Tibial nerve (tissue), 4 donors: ENCODE data around the gene HEG1. TPM values are rescaled to one million over a fixed set of nuclear protein-coding genes. Genes with fewer than 3 reads are reported as not detected.
A peak's percentile ranks its signal among the peaks of the same experiment; 100 is the strongest.

Experiments
- DNase-seq, 2 donors: peaks; one replicate each; pipeline ENCODE4 v3.0.0-alpha.2; 2019; ENCODE audit warnings: low spot score in 2 of 2
- H3K27ac ChIP-seq, 4 donors: fragments of 200-600 bp; sonication (generic) in 3 of 4; one replicate each; pipeline ENCODE4 v1.5.1; 2017 to 2019; ENCODE audit warnings: mild to moderate bottlenecking in 1 of 4
- H3K27me3 ChIP-seq, 2 donors: fragments of 200-600 bp; sonication (generic) in 1 of 2; one replicate each; pipeline versions ENCODE4 v1.5.1 to v1.6.0; 2017 to 2019
- H3K36me3 ChIP-seq, 3 donors: fragments of 200-600 bp; sonication (generic); one replicate each; pipeline ENCODE4 v1.5.1; 2018 to 2019
- H3K4me1 ChIP-seq, 4 donors: fragments of 200-600 bp; sonication (generic) in 3 of 4; one replicate each; pipeline ENCODE4 v1.5.1; 2017 to 2019
- H3K4me3 ChIP-seq, 4 donors: fragments of 200-600 bp; sonication (generic) in 3 of 4; one replicate each; pipeline ENCODE4 v1.5.1; 2017 to 2019; ENCODE audit warnings: mild to moderate bottlenecking in 1 of 4, moderate library complexity in 1 of 4
- H3K9me3 ChIP-seq, 4 donors: fragments of 200-600 bp; sonication (generic) in 3 of 4; one replicate each; pipeline ENCODE4 v1.5.1; 2017 to 2019
- CTCF ChIP-seq, 5 experiments: fragments of 200-600 bp in 3 of 5; fragments of 450-650 bp in 2 of 5; sonication (generic) in 3 of 5; IDR thresholded peaks; one replicate each; pipeline ENCODE4 v1.5.1; 2016 to 2019; ENCODE audit warnings: antibody characterized with exemption in 5 of 5, mild to moderate bottlenecking in 3 of 5, moderate library complexity in 2 of 5
- EP300 ChIP-seq, 2 donors: sonication (generic); formaldehyde crosslinking; IDR thresholded peaks; one replicate each; pipeline ENCODE4 v1.6.1; 2017; ENCODE audit warnings: antibody characterized with exemption in 2 of 2, mild to moderate bottlenecking in 1 of 2
- POLR2A ChIP-seq, 2 donors: fragments of 450-650 bp; IDR thresholded peaks; one replicate each; pipeline ENCODE4 v1.6.1; 2017; ENCODE audit warnings: antibody characterized with exemption in 2 of 2, mild to moderate bottlenecking in 2 of 2, moderate library complexity in 2 of 2
- WGBS, 2 donors: methylation state at CpG; one replicate each; pipeline ENCODE4 v1.1.5; 2018; 5-methylcytosine and 5-hydroxymethylcytosine counted together
- total RNA-seq, 4 donors: library from RNA; depleted of rRNA; stranded (reverse); fragments of >200 nt; gene quantifications; one replicate each; pipeline ENCODE4 v1.1.0, GENCODE V29; 2016

The HEG1 gene
- total RNA-seq, 4 donors from 2014 or later: 26.8 to 59.1 (median 42.5) TPM

- Histone ChIP-seq H3K4me1 (peaks cover 0 to 19% (median 4%) of the 10 kb centered on the region in 4 donors), H3K36me3 (peaks cover 0 to 51% (median 9%) of the 10 kb centered on the region in 3 donors), H3K4me3 (no peak overlapping the region), H3K27ac (no peak overlapping the region), H3K9me3 (no peaks in the 10 kb centered on the region), H3K27me3 (no peaks in the 10 kb centered on the region)
- no peak for TF ChIP-seq POLR2A (IDR thresholded peaks at IDR 0.05)
- no peak for TF ChIP-seq EP300 (IDR thresholded peaks at IDR 0.05)
- no peak for TF ChIP-seq CTCF (IDR thresholded peaks at IDR 0.05)
- DNase-seq: no peak
- 42 to 44% methylated on average over 2 of the region's 2 CpGs for WGBS, 2 donors
Observed at GRCh38 chr3:125025642-125026041, 30.2 kb downstream of the HEG1 start.

- WGBS, 2 donors: 67 to 89% methylated on average over 5 of the region's 5 CpGs
- peak in 1 of 2 donors; percentile 16 for DNase-seq
- Histone ChIP-seq H3K9me3 (no peaks in the 10 kb centered on the region), H3K36me3 (peaks cover 0 to 60% (median 9%) of the 10 kb centered on the region in 3 donors), H3K4me3 (no peak overlapping the region), H3K27ac (peak overlapping the region in 2 of 4 donors; percentile 46 to 49), H3K27me3 (no peaks in the 10 kb centered on the region), H3K4me1 (peaks cover 0 to 19% (median 4%) of the 10 kb centered on the region in 4 donors)
- TF ChIP-seq POLR2A (IDR thresholded peaks at IDR 0.05) (no peak), CTCF (IDR thresholded peaks at IDR 0.05) (no peak), EP300 (IDR thresholded peaks at IDR 0.05) (no peak)
Observed at GRCh38 chr3:125024817-125025216, 31.0 kb downstream of the HEG1 start.

- WGBS, 2 donors: 78 to 84% methylated on average over 8 of the region's 8 CpGs
- Histone ChIP-seq H3K27me3 (no peaks in the 10 kb centered on the region), H3K4me3 (no peak overlapping the region), H3K27ac (peak overlapping the region in 1 of 4 donors; percentile 49), H3K9me3 (no peaks in the 10 kb centered on the region), H3K36me3 (peaks cover 0 to 67% (median 14%) of the 10 kb centered on the region in 3 donors), H3K4me1 (peaks cover 0 to 19% (median 4%) of the 10 kb centered on the region in 4 donors)
- no peak for TF ChIP-seq EP300 (IDR thresholded peaks at IDR 0.05)
- TF ChIP-seq POLR2A (IDR thresholded peaks at IDR 0.05): no peak
- no peak for TF ChIP-seq CTCF (IDR thresholded peaks at IDR 0.05)
- DNase-seq: no peak
Observed at GRCh38 chr3:125023833-125024555, 31.8 kb downstream of the HEG1 start.

- peaks cover 0 to 67% (median 13%) of the 10 kb centered on the region in 3 donors for H3K36me3 ChIP-seq
- no peak for DNase-seq
- H3K9me3 ChIP-seq: no peaks in the 10 kb centered on the region
- WGBS, 2 donors: 55 to 56% methylated on average over 2 of the region's 2 CpGs
- H3K4me3 ChIP-seq: no peak overlapping the region
- TF ChIP-seq CTCF (IDR thresholded peaks at IDR 0.05): no peak
- no peak for TF ChIP-seq POLR2A (IDR thresholded peaks at IDR 0.05)
- no peak for TF ChIP-seq EP300 (IDR thresholded peaks at IDR 0.05)
- H3K27ac ChIP-seq: no peak overlapping the region
- no peaks in the 10 kb centered on the region for H3K27me3 ChIP-seq
- H3K4me1 ChIP-seq: peaks cover 0 to 19% (median 4%) of the 10 kb centered on the region in 4 donors
Observed at GRCh38 chr3:125022206-125022605, 33.6 kb downstream of the HEG1 start.

- WGBS, 2 donors: 83 to 88% methylated on average over 3 of the region's 3 CpGs
- Histone ChIP-seq H3K36me3 (peaks cover 0 to 67% (median 6%) of the 10 kb centered on the region in 3 donors), H3K27me3 (no peaks in the 10 kb centered on the region), H3K27ac (no peak overlapping the region), H3K9me3 (no peaks in the 10 kb centered on the region), H3K4me3 (no peak overlapping the region), H3K4me1 (peaks cover 0 to 8% (median 0%) of the 10 kb centered on the region in 4 donors)
- no peak for DNase-seq
- TF ChIP-seq CTCF (IDR thresholded peaks at IDR 0.05) (no peak), EP300 (IDR thresholded peaks at IDR 0.05) (no peak), POLR2A (IDR thresholded peaks at IDR 0.05) (no peak)
Observed at GRCh38 chr3:125019271-125019670, 36.5 kb downstream of the HEG1 start.
